NOMO-1 treated with DMSO at 0.1 percent for 48 hours (cell line): ENCODE data around the gene TNFAIP8.

Experiments used
- DNase-seq: peaks from one replicate; lab custom pipeline; 2025; ENCODE audit not compliant: unreplicated experiment; lab: John Stamatoyannopoulos, UW

The TNFAIP8 gene

GRCh38 chr5:119328753-119329602 is 26.8 kb upstream of the TNFAIP8 start:
- no peak for DNase-seq

DNA sequence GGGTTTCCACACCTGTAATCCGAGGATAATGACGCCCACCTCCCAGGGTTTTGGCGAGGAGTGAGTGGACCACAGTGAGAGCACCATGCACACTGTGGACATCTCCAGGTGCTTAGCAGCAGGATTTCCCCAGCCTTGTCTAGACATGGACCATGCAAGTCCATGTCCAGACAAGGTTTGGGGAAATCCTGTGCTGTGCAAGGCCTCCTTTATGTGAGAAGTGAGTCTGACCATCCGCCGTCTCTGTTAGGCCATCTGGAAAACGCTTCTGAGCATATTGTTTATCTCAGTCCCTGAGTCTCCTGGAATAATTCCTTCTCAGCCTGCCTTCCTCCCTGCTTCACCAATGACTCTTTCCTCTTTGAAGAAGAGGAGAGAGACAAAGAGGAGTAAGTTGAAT is 26.2 kb upstream of the TNFAIP8 start:
- DNase-seq: no peak

DNA sequence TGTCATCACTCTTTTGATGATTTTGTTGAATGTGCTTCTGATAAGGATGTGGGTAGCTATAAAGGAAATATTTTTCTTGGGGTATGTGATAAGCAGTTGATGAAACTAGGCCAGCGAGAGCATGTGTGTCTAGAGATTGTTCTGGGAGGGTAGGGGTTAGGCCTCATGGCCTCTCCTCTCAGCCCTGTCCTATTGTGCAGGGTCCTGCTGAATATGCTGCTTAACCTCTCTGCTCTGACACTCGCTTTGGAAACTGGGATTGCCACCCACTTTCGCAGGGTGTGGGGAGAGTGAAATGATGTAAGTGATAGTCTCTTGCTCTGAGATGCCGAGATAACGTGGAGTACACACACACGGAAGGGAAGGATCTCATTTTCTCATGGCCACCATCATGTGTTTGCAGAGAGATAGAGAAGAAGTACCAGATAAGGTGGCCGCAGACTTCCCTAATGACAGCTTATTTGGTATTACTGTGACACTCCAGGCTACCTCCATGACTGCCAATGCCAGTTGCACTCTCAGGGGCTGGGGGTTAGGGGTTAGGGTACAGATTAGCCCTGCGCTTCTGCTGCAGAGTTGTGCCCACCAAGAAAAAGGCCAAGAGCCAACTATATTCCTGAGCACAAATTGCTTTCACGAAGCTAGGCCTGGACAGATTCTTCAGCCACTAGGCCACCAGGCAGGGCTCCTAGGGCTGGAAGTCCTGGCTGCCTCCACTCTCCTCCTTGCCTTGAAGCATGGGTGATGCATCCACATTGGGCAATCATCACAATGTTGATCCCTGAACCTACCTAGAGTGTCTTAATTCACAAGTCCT is 25.2 kb upstream of the TNFAIP8 start:
- no peak for DNase-seq

DNA sequence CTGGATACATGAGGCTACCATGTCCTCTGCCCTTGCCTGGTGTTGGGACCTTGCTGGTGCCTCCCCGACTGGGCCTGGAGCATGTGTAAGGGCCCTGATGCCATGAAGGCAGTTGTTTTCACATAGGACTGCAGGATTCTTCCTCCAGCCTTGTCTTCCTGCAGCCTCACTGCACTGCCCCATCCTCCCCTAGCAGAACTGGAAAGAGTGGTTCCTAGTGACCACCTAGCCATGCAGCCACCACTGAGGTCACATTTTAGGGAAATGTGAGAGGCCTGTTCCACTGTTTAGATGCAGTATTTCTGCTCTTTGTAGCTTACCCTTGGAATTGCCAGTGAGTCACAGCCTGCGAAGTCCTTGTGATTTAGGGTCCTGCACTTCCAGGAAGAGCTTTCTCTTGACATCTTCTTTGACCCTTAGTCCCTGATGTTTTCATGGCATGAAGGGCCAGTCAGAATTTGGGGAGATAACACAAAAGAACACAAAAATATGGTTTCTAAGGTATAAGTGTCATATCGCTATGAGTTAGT is 24.2 kb upstream of the TNFAIP8 start:
- DNase-seq: no peak

- no peak for DNase-seq
Measured at GRCh38 chr5:119332208-119332607, 23.6 kb upstream of the TNFAIP8 start.

- DNase-seq: peak; percentile 51
Measured at GRCh38 chr5:119332978-119333401, 22.8 kb upstream of the TNFAIP8 start.

DNA sequence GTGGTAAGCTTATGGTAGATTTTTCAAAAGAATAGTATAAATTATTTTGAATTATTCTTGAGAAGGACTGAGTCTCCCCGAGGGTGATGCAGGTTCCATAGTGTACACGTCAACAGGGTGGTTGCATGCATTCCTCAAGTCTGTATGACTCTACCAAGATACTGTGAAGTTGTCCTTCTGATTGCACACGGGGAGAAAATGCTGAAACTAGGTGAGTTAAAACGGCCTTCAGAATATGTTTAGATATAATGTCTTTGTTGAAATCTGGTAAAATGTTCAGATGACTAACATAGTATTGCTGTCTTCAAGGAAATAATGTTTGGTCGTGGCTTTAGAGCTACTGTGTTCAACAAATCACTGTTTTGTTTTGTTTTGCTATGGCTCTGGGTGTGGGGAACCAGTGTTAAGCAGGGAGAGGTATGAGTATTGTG is 22.4 kb upstream of the TNFAIP8 start:
- DNase-seq: no peak

DNA sequence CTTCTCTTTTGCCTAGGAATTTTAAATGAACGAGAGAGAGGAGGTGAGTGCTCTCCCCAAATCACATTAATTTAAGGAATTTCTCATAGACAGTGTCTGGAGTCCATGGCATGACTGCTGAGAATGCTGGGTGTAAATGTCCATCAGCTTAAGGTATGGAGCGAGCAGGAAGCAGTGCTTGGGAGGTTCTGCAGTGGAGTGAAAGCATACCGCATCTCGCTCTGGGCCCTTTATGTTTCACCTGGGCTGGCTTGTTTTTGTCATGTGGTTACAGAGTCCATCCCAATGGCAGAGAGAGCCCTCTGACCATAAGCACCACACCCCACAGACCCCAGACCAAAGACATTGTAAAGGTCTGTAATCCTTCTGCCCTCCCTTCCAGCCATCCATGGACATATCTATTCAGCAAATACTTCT is 20.6 kb upstream of the TNFAIP8 start:
- DNase-seq: no peak

DNA sequence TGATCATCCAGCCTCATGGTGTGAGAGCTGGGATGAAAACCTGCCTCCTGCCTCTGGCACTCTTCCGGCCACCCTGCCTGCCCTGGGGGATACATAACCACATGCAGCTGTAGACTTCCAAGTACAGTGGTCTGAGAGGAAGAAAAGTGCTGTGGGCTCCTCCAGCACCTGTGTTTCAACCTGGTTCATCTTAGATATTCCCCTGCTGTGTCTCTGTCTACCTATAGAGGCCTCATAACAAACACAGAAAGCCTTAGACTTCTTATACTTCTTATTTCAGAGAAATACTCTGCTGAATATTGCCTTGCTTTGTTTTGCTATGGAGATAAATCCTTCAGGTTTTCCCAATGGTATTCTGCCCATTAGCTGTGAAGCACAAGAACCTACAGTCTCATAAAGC is 19.6 kb upstream of the TNFAIP8 start:
- DNase-seq: no peak

- peak; percentile 64 for DNase-seq
Measured at GRCh38 chr5:119336845-119337580, 18.8 kb upstream of the TNFAIP8 start.

GRCh38 chr5:119338326-119338946 is 17.4 kb upstream of the TNFAIP8 start:
- no peak for DNase-seq

DNA sequence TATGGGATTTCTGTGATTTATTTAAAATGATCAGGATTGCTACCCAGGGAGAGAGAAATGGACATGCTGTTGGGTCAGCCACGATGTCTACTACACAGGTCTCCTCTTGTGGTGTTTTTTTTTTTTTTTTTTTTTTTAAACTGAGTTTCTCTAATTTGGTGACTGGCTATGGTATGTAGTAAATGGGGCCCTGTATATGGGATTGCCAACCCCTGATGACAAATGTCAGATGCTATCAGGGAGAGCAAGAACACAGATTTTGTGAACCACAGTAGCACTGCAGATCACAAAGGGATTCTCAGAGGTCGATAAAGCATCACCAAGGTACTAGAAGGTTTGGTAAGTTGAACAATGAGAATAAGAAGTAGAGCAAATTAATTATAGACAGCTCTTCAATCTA is 16.5 kb upstream of the TNFAIP8 start:
- DNase-seq: no peak

GRCh38 chr5:119339965-119340364 is 15.9 kb upstream of the TNFAIP8 start:
- DNase-seq: peak; percentile 57

- peak; percentile 80 for DNase-seq
Measured at GRCh38 chr5:119340597-119341218, 15.1 kb upstream of the TNFAIP8 start.

DNA sequence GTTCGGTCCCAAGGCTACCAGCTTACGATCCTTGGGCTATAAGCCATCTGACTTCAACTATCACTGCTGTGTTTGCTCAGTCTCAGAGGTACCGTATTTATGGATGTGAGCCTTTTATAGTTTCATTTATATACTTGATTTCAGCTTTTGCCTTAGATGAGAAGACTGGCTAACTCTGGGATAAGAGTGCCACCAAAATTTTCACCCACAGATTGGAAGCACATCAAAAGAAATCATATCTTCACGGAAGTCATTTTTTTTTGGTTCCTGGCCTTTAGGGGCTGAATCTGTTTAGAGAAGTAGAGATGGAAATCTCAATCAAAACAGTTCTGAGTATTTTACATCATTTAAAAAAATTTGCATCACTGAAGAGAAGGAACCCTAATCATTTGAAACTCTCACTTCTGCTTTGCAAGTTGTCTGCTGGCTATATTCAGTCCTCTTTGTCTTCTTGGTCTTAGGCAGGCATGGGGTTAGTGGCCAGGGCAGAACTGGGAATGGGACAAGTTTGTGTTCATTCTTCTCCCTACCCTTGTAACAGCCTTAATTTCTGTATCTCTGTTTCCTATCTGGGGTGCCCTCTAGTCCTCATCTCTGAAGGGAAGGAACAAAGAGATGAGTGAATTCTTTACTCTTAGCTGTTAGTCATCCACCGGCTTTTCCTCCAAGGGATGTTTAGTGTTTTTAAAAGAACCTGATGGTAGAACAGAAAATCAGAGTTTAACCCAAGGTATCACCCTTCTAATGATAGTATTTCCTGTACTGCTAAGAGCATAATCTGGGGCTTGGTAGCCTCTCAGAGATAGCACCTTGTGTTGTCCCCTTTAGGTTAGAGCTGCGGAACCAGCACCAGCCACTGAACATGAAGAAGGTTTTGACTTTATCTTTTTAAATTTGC is 14.1 kb upstream of the TNFAIP8 start:
- DNase-seq: peak; percentile 84

GRCh38 chr5:119342406-119342805 is 13.4 kb upstream of the TNFAIP8 start:
- DNase-seq: no peak

DNA sequence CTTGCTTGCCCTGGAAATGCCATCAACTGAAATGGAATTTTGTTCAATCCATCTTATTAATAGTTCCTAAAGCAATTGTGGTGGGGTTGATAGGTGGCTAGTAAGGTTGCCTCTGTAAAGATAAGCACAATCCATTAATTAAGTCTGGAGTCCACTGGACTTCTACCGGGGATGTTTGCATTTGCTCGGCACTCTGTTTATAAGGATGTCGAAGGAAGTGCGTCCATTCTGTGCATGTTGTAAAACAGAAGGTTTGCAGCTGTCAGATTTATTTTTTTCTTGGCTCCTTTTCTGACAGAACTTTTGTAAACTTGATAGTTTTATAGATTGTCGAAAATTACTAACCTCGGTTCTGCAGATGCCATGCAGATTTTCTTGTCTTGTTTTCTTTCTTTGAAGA is 12.8 kb upstream of the TNFAIP8 start:
- DNase-seq: no peak

GRCh38 chr5:119343766-119344165 is 12.1 kb upstream of the TNFAIP8 start:
- peak; percentile 57 for DNase-seq

DNA sequence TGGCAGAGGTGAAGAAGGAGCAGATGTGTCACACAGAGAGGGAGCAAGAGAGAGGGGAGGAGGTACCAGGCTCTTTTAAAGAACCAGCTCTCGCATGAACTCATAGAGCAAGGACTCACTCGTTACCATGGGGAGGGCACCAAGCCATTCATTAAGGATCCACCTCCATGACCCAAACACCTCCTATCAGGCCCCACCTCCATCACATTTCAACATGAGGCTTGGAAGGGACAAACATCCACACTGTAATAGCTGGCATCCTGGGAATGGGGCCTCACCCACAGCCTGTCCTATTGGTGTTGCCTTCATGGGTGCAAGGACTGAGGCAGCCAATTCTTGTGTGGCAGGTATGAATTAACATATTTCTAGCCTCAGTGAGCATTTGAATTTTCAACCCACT is 11.6 kb upstream of the TNFAIP8 start:
- no peak for DNase-seq
